Stomach (tissue), 9 donors: ENCODE results near the gene CELF4. TPM values are rescaled to one million over a fixed set of nuclear protein-coding genes. Genes with fewer than 3 reads are reported as not detected.

ENCODE experiments used
- DNase-seq, 2 donors: peaks; one replicate each; pipeline versions ENCODE4 v3.0.0 to v3.0.0-alpha.2; 2013 to 2019
- H3K27ac ChIP-seq, 5 donors: fragments of 200-600 bp in 4 of 5; sonication (generic) in 4 of 5; one replicate each; pipeline ENCODE4 v1.5.1; 2013 to 2019; ENCODE audit warnings: mild to moderate bottlenecking in 1 of 5, moderate library complexity in 1 of 5
- H3K27me3 ChIP-seq, 3 donors: fragments of 200-600 bp; sonication (generic); one replicate each; pipeline ENCODE4 v1.5.1; 2017 to 2019; ENCODE audit warnings: mixed run types in 1 of 3
- H3K36me3 ChIP-seq, 4 donors: fragments of 200-600 bp; sonication (generic); 1 replicate in 3 of 4; 2 replicates in 1 of 4; pipeline ENCODE4 v1.5.1; 2016 to 2019
- H3K4me1 ChIP-seq, 4 donors: fragments of 200-600 bp; sonication (generic); one replicate each; pipeline ENCODE4 v1.5.1; 2016 to 2019
- H3K4me3 ChIP-seq, 4 donors: fragments of 200-600 bp; sonication (generic) in 3 of 4; one replicate each; pipeline ENCODE4 v1.5.1; 2016 to 2019; ENCODE audit warnings: mild to moderate bottlenecking in 1 of 4
- H3K9me3 ChIP-seq, 4 donors: fragments of 200-600 bp; sonication (generic); one replicate each; pipeline ENCODE4 v1.5.1; 2016 to 2019
- EP300 ChIP-seq: sonication (generic); formaldehyde crosslinking; IDR thresholded peaks from one replicate; pipeline ENCODE4 v1.6.1; 2017; ENCODE audit warnings: antibody characterized with exemption
- POLR2A ChIP-seq, 4 donors: fragments of 450-650 bp; IDR thresholded peaks; one replicate each; pipeline ENCODE4 v1.6.1; 2016; ENCODE audit warnings: antibody characterized with exemption in 4 of 4, control low read depth in 2 of 4, mild to moderate bottlenecking in 1 of 4, moderate library complexity in 1 of 4
- POLR2AphosphoS5 ChIP-seq, 3 donors: sonication (generic); formaldehyde crosslinking; IDR thresholded peaks; one replicate each; pipeline ENCODE4 v1.6.1; 2016; ENCODE audit warnings: antibody characterized with exemption in 3 of 3
- WGBS, 5 donors: extraction: QIAGEN DNeasy Blood & Tissue Kit in 3 of 5; methylation state at CpG; one replicate each; pipeline versions ENCODE4 v1.1.5 to v1.1.7; 2013 to 2018; 5-methylcytosine and 5-hydroxymethylcytosine counted together
- intact Hi-C: fragments of 100-400 bp; cut with DNase I; formaldehyde crosslinking; loops from one replicate; pipeline ENCODE4 v1.15.1; 2023; ENCODE audit warnings: low total_unique reads
- polyA plus RNA-seq, 3 donors: library from polyadenylated mRNA; stranded (reverse); fragments of 200-250 nt; gene quantifications; one replicate each; pipeline ENCODE4 v1.2.3, GENCODE V29; 2013
- total RNA-seq, 5 donors: library from RNA; depleted of rRNA; stranded (reverse); fragments of >200 nt; gene quantifications; one replicate each; pipeline versions ENCODE4 v1.1.0 to v1.2.3, GENCODE V29; 2014 to 2016
- TF ChIP-seq, protein P1 (sequence below), 7 experiments: fragments of 450-650 bp in 4 of 7; fragments of 200-600 bp in 3 of 7; sonication (generic) in 3 of 7; IDR thresholded peaks; one replicate each; pipeline ENCODE4 v1.5.1; 2016 to 2019; ENCODE audit warnings: antibody characterized with exemption in 7 of 7, control low read depth in 2 of 7, mild to moderate bottlenecking in 1 of 7
- donor health status: healthy with polysubstance abuse.
- donor health status: Bipolar disorder and iron deficiency.
- donor health status: healthy.

Gene CELF4
- total and polyA plus RNA-seq, 8 donors, result 0.93 to 2.4 (median 1.8) TPM; not detected in 2

DNA sequence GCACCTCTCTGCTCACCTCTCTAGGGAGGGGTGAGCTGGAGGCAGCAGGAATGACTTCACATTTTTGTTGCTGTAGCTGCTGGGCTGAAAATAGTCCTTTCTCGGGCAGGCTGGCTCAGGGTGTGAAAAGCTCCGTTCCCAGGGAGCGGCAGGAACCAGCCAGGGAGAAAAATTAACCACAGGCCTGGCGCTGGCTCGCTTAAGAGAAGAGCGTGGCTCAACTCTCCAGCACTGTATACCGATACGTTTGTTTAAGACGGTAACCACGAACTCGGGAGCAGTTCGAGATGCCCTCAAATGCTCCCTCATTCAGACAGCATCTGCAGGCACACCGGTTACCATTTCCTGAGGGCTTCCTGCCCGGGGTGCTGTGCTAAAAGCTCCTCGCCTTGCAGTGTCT, 129.6 kb downstream of the CELF4 start:
- intact Hi-C loops, result loop anchor here (10.0 kb wide), 1 partner anchor 59 kb away; no protein-coding TSS in a partner anchor

DNA sequence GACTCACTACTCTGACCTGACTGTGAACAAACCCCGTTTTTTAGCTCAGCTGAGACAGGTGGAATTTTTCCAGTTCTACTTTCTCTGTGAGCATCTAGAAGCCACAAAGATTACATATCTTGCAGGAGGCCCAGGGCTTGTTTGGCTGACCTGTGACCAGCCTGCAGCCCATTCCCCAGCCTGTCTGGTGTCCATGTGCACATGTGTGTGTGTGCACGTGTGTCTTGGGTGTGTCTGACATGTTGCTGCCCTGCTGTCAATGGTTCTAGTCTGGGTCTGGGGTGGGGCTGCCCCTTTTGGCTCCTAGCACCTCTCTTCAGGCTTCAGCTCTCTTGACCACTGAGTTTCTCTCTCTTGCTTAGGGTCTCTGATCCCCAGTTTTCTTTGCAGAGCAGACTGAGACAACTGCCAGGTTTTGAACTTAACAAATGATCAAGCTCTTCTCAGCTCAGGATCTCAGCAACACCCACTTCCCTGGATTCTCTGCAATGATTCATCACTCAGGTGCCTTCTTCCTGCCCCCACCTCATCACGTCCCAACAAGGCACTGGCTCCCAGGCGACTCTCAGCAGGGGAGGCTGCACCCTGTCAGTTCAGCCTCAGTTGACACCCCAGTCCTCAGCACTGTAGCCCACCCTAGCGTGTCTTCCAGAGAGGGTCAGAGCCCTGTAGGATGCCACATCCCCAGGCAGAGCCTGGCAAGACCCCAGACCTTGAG, 130.3 kb downstream of the CELF4 start:
- DNase-seq, result no peak

More for the DNA sequence above, 129.6 kb downstream of the CELF4 start:
- Histone ChIP-seq H3K4me1 (no peaks in the 10 kb centered on the region), H3K36me3 (no peaks in the 10 kb centered on the region), H3K27me3 (peaks cover 0 to 20% (median 6%) of the 10 kb centered on the region in 3 donors), H3K27ac (no peak overlapping the region), H3K4me3 (no peak overlapping the region), H3K9me3 (peaks cover 0 to 10% (median 6%) of the 10 kb centered on the region in 4 donors)
- no peak for DNase-seq
- WGBS, 5 donors, result 26 to 49% (median 33%) methylated on average over 12 to 15 of the region's 15 CpGs
- TF ChIP-seq, protein P1, sequence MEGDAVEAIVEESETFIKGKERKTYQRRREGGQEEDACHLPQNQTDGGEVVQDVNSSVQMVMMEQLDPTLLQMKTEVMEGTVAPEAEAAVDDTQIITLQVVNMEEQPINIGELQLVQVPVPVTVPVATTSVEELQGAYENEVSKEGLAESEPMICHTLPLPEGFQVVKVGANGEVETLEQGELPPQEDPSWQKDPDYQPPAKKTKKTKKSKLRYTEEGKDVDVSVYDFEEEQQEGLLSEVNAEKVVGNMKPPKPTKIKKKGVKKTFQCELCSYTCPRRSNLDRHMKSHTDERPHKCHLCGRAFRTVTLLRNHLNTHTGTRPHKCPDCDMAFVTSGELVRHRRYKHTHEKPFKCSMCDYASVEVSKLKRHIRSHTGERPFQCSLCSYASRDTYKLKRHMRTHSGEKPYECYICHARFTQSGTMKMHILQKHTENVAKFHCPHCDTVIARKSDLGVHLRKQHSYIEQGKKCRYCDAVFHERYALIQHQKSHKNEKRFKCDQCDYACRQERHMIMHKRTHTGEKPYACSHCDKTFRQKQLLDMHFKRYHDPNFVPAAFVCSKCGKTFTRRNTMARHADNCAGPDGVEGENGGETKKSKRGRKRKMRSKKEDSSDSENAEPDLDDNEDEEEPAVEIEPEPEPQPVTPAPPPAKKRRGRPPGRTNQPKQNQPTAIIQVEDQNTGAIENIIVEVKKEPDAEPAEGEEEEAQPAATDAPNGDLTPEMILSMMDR (IDR thresholded peaks at IDR 0.05), result no peak
- TF ChIP-seq POLR2AphosphoS5 (IDR thresholded peaks at IDR 0.05), result no peak
- TF ChIP-seq EP300, result no peak
- no peak for TF ChIP-seq POLR2A (IDR thresholded peaks at IDR 0.05)

DNA sequence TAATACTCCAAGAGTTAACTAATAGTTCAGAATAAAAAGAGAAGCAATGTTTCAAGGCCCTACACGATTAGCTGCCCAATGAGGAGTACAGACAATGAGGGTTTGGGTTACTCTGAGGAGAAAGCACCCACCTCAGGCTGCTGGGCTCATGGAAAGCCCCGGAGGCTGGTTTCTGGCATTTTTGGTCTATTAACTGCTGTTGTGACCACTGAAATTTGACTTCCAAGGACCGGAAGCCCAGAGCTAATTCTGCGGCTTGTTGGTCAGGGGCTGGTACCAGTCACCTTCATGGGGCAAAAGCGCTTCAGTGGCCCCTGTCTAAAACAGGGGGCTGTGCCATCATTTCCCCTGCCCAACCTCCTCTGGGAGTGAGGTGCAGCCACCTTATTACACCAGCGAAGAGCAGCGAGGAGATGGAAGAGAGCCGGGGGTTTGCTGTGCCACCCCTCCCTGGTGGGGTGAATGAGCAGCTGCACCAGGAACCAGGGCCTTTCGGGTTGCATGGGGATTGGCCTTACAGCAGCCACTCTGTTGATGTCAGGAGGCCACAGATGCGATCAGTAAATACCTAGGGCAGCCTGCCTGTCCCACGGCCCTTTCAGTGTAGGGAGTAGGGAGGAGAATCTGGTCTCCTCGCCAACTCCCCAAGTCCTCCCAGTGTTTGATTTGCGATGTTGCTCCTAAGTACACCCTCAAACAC, 131.3 kb downstream of the CELF4 start:
- no peaks in the 10 kb centered on the region for H3K4me1 ChIP-seq
- WGBS, 5 donors, result 73 to 82% (median 77%) methylated on average over 12 to 13 of the region's 13 CpGs
- H3K36me3 ChIP-seq, result no peaks in the 10 kb centered on the region
- H3K9me3 ChIP-seq, result peaks cover 0 to 10% (median 6%) of the 10 kb centered on the region in 4 donors
- H3K4me3 ChIP-seq, result no peak overlapping the region
- TF ChIP-seq, protein P1 (IDR thresholded peaks at IDR 0.05), result no peak
- no peak for TF ChIP-seq EP300
- no peak for TF ChIP-seq POLR2A (IDR thresholded peaks at IDR 0.05)
- TF ChIP-seq POLR2AphosphoS5 (IDR thresholded peaks at IDR 0.05), result no peak
- intact Hi-C loops, result loop anchor here (10.0 kb wide), 1 partner anchor 60 kb away; no protein-coding TSS in a partner anchor
- no peak overlapping the region for H3K27ac ChIP-seq
- no peak for DNase-seq
- peaks cover 0 to 15% (median 6%) of the 10 kb centered on the region in 3 donors for H3K27me3 ChIP-seq

More for the DNA sequence above, 130.3 kb downstream of the CELF4 start:
- Histone ChIP-seq H3K4me3 (no peak overlapping the region), H3K4me1 (no peaks in the 10 kb centered on the region), H3K27ac (no peak overlapping the region), H3K9me3 (peaks cover 0 to 10% (median 6%) of the 10 kb centered on the region in 4 donors), H3K27me3 (peaks cover 0 to 20% (median 6%) of the 10 kb centered on the region in 3 donors), H3K36me3 (no peaks in the 10 kb centered on the region)
- intact Hi-C loops, result loop anchor here (10.0 kb wide), 1 partner anchor 59 kb away; no protein-coding TSS in a partner anchor
- TF ChIP-seq POLR2A (IDR thresholded peaks at IDR 0.05) (no peak), POLR2AphosphoS5 (IDR thresholded peaks at IDR 0.05) (no peak)
- WGBS, 5 donors, result 57 to 67% (median 59%) methylated on average over 5 of the region's 5 CpGs

DNA sequence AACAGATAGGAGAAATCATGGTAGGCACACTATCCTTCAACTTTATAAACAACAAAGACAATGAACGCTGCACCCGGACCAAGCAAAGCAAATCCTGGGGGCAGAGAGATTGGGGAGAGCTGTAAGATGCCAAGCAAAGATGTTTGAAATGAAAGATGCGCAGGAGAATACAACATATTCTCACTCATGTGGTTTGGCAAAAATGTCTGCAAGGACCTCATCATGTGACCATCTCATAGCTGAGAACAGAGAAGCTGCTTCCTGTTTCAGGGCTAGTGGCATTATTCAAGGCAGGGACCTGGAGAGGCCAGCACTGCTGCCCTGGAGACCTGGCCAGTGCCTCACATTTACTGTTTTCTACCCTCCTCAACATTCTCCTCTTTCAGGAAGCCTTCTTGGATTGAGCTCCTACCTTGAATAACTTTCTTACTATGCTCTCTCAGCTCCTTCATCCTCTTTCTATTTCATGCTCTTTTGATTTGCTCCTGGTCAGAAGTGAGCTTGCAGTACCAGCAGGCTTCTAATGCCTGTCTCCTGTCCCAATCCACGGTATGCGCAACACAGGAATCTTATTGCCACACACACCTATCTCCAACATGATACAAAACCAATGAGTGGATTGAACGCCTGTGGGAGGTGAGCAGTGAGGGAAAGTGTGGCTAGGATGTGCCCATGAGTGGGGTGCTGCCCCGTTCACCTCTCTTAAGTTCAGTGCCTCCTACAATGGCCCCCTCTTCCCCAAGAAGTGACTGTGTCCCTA, 133.0 kb downstream of the CELF4 start:
- WGBS, 5 donors, result 86 to 91% (median 87%) methylated on average over 7 of the region's 7 CpGs
- no peak overlapping the region for H3K4me3 ChIP-seq
- no peak for TF ChIP-seq POLR2AphosphoS5 (IDR thresholded peaks at IDR 0.05)
- TF ChIP-seq, protein P1 (IDR thresholded peaks at IDR 0.05), result no peak
- TF ChIP-seq EP300, result no peak
- intact Hi-C loops, result loop anchor here (10.0 kb wide), 1 partner anchor 62 kb away; no protein-coding TSS in a partner anchor
- H3K36me3 ChIP-seq, result no peaks in the 10 kb centered on the region
- DNase-seq, result no peak
- H3K4me1 ChIP-seq, result no peaks in the 10 kb centered on the region
- H3K27me3 ChIP-seq, result peaks cover 0 to 15% (median 6%) of the 10 kb centered on the region in 3 donors
- peaks cover 0 to 3% (median 0%) of the 10 kb centered on the region in 4 donors for H3K9me3 ChIP-seq
- H3K27ac ChIP-seq, result no peak overlapping the region
